HG02571 (cell line): ENCODE measurements around the gene ZNF595.
"Not testable (repeated sequence)": the region's sequence is repeated elsewhere in the genome, so short reads cannot be mapped to it uniquely, and the experiment has no call there.

Experiments
- ATAC-seq: cut with Tn5 transposase; IDR thresholded peaks from one replicate; pipeline ENCODE4 v1.9.1; 2021; ENCODE audit warnings: mild to moderate bottlenecking, moderate library complexity; ENCODE audit not compliant: unreplicated experiment

The ZNF595 gene

GRCh38 chr4:52804-53479 is at the start of gene ZNF595:
TSS of gene ZNF595 (plus strand) at chr4:53321. CDS start at chr4:53489, 168 bp downstream.
- not testable (repeated sequence) for ATAC-seq

GRCh38 chr4:9937-10870 is 42.9 kb upstream of the ZNF595 start:
- not testable (repeated sequence) for ATAC-seq

- not testable (repeated sequence) for ATAC-seq
Measured at GRCh38 chr4:11095-11815, 41.9 kb upstream of the ZNF595 start.

GRCh38 chr4:11816-12417 is 41.2 kb upstream of the ZNF595 start:
- ATAC-seq: not testable (repeated sequence)

- ATAC-seq: not testable (repeated sequence)
Measured at GRCh38 chr4:18128-18527, 35.0 kb upstream of the ZNF595 start.

GRCh38 chr4:18589-18988 is 34.5 kb upstream of the ZNF595 start:
- not testable (repeated sequence) for ATAC-seq

- ATAC-seq: not testable (repeated sequence)
Measured at GRCh38 chr4:22882-23281, 30.2 kb upstream of the ZNF595 start.

- ATAC-seq: not testable (repeated sequence)
Measured at GRCh38 chr4:24359-24758, 28.8 kb upstream of the ZNF595 start.

GRCh38 chr4:27501-27900 is 25.6 kb upstream of the ZNF595 start:
- ATAC-seq: not testable (repeated sequence)

- ATAC-seq: not testable (repeated sequence)
Measured at GRCh38 chr4:28767-29542, 24.2 kb upstream of the ZNF595 start.

GRCh38 chr4:33314-33713 is 19.8 kb upstream of the ZNF595 start:
- not testable (repeated sequence) for ATAC-seq

- not testable (repeated sequence) for ATAC-seq
Measured at GRCh38 chr4:36559-37415, 16.3 kb upstream of the ZNF595 start.

- ATAC-seq: not testable (repeated sequence)
Measured at GRCh38 chr4:38202-38601, 14.9 kb upstream of the ZNF595 start.

- ATAC-seq: not testable (repeated sequence)
Measured at GRCh38 chr4:43375-43774, 9.7 kb upstream of the ZNF595 start.

GRCh38 chr4:51253-51652 is 1.9 kb upstream of the ZNF595 start:
- not testable (repeated sequence) for ATAC-seq

- ATAC-seq: peak; percentile 42
Measured at GRCh38 chr4:51655-52277, 1.4 kb upstream of the ZNF595 start.

GRCh38 chr4:53521-53920 is 400 bp downstream of the ZNF595 start:
- not testable (repeated sequence) for ATAC-seq

GRCh38 chr4:64733-65132 is 11.6 kb downstream of the ZNF595 start:
- not testable (repeated sequence) for ATAC-seq

GRCh38 chr4:71830-72229 is 18.7 kb downstream of the ZNF595 start:
- no peak for ATAC-seq
